Measurements from ENCODE around the gene IL4R.
"Not testable (repeated sequence)": the region's sequence is repeated elsewhere in the genome, so short reads cannot be mapped to it uniquely, and the experiment has no call there.

Gene IL4R

DNA sequence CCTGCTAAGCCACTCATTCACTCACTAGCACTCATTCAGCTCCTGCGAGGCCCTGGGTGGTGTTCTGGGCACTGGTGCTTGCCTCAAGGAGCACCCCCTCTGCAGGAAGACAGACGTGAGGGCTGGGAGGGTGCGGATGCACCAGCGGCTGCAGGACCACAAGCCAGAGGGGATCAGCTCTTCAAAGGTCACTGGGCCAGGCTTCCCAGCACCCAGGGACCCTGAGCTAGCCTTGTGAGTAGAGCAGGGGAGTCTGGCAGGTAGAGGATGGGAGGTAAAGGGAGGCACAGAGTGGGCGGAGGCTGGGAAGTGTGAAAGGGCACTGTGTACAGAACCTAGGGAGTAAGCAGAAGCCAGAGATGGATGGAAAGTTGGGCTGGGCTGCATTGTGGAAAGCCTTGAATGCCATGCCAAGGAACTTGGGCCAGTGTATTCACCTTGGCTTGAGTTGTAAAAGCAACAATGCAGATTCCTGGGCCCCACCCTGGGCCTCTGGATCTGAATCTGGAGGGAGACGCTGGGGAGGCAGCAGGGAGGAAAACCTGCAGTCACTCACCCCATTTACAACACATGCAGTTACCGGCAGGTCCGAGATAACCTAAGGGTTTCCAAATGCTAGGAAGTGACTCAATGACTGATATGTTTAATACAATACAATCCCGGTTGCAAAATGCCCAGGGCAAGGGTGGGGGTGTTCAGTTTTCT lies 1.7 kb downstream of the IL4R start:
- peak; percentile 19 for DNase-seq (ENCODE audit: low read depth)

DNA sequence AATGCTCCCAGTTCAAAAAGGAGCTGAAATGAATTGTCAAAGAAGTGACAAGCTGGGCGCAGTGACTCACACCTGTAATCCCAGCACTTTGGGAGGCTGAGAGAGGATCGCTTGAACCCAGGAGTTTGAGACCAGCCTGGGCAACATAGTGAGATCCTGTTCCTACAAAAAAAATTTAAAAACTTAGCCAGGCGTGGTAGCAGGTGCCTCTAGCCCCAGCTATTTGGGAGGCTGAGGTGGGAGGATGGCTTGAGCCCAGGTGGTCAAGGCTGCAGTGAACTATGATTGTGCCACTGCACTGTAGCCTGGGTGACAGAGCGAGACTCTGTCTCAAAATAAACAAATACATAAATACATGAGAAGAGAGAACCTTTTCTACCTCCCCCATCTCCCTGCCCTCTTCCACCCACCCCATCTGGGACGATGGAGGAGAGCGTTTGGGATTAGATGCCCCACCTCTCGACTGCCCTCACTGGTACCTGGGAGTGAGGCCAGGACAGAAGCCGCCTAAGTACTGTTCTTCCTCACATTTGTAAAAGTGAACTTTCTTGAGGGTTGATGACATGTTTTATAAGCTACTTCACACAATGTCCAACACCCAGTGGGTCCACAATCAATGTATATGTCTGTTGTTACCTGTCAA lies 2.4 kb downstream of the IL4R start:
- DNase-seq (ENCODE audit: low read depth) = no peak

DNA sequence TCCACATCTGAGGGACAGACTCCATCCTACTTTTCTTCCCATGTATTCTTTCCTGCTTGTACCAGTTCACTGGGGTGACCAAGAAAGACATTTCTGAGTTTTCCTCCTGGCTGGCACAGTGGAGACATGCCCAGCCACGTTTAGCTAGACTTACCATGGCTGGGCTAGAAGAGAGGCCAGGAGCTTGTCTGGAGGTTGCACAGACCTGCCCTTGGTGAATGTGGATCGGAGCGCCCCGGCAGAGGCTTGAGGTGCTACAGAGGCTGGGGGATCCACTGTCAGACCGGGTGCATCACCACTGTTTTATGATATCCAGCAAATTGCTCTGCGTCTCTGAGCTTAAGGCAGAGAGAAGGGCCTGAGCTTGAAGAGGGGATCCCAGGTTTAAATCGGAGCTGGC lies 3.5 kb downstream of the IL4R start:
- no peak for DNase-seq (ENCODE audit: low read depth)

DNA sequence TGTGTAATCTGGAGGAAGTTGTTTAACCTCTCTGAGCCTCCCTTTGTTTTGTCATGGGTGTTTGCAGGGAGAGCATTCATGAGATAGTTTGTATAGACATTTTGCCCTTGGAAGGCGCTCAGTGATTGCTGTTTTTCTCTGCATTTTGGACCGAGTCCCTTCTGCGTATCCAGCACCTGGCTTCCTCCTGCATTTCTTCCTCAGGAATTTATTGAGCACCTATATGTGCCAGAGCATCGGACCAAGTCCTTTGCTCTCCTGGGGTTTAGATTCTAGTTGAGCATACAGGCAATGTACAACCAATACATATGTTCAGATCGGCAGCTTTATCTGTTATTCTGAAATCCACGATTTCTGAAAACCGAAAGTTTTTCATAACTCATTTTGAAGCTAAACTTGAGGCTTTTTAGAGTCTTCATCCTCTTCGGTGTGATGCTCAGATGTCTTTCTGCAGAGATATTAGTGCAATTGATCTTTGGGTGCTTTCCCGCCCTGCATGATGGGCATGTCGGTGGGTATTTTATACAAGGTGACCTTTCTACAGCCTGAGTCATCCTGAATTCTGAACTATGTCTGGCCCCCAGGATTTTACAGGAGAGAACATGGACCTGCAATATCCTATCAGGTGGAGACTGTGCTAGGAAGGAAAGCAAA lies 4.1 kb downstream of the IL4R start:
- DNase-seq (ENCODE audit: low read depth) = peak; percentile 20

DNA sequence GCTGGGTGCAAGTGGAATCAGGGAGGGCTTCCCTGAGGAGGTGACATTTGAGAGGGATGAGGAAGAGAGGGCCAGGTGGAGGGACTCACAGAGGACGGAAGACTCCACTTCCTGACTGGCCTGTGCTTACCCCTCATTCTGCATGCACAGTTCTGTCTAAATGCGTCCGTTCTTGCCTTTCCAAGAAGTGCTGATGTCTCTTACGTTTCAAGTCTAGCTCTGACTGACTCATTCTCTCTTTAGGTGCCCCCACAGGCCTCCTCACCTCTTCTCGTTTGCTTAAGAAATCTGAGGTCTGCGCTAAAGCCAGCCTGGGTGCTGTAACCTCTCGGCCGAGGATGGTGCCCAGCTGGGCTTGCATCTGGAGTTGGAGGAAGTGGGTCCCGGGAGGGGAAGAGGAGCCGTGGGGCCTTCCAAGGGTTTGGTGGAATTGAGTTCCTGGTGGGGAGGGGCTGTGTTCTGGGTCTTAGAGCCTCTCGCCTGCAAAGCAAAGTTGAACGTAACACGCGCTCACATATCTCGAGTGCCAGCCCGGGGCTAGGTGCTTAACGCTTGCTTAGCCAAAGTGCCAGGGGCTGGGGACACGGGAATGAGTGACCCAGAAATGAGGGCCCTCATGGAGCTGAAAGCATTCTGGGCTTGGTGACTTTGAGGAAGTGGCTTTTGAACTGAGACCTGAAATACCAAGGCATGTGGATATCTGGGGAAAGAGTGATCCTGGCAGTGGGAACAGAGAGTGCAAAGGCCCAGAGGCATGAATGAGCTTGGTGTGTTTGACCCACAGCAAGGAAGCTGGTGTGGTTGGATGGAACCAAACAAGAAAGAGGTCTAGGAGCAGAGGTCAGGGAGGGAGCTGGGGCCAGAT lies 4.8 kb downstream of the IL4R start:
- DNase-seq (ENCODE audit: low read depth) = peak; percentile 24

DNA sequence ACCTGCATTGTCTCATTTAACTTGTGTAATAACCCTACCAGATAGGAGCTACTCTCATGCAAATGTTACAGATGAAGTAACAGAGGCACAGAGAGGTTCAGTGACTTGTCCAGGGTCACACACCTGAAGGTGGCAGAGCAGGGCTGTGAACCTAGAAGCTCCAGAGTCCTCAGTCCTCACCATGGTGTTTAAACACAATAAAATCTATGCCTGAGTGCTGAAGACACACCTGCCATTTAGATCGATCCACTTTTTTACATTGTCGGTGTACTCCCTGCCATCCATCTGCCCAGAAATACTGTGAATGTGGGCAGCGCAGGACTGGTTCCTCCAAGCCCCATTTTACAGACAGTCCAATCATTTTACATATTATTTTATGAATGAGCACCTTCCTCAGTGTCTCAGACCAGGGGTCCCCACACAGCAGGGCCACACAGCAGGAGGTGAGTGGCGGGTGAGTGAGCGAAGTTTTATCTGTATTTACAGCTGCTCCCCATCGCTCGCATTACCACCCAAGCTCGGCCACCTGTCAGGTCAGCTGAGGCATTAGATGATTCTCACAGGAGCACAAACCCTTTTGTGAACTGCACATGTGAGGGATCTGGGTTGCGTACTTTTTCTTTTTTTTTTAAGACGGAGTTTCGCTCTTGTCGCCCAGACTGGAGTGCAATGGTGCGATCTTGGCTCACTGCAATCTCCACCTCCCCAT lies 5.6 kb downstream of the IL4R start:
- no peak for DNase-seq (ENCODE audit: low read depth)

DNA sequence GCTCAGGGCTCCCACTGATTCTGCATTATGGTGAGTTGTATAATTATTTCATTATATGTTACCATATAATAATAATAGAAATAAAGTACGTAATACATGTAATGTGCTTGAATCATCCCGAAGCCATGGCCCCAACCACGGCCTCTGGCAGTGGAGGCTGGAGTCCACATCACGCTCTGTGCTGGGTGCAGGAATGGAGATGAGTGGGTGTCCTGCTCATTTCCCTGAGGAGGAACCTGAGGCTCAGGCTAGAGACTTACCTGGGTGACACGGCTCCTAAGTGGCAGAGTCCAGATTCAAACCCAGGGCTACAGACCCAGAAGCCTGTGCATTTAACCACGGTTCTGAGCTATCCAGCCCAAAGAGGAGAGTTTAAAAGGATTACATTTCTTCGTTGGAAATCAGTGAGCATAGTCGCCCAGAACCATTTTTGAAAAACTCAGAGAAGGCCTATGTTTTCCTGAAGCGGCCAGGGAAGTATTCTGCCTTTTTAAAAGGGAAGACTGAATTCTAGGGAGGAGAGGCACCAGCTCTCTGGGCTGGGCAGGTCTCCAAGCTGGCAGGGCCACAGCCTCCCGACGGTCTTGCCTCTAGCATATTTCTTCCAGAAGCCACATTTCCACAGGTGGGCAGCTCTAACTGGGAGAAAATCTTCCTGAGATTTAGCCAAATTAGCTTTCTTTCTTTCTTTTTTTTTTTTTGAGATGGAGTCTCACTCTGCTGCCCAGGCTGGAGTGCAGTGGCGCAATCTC lies 6.7 kb downstream of the IL4R start:
- DNase-seq (ENCODE audit: low read depth) = no peak

DNA sequence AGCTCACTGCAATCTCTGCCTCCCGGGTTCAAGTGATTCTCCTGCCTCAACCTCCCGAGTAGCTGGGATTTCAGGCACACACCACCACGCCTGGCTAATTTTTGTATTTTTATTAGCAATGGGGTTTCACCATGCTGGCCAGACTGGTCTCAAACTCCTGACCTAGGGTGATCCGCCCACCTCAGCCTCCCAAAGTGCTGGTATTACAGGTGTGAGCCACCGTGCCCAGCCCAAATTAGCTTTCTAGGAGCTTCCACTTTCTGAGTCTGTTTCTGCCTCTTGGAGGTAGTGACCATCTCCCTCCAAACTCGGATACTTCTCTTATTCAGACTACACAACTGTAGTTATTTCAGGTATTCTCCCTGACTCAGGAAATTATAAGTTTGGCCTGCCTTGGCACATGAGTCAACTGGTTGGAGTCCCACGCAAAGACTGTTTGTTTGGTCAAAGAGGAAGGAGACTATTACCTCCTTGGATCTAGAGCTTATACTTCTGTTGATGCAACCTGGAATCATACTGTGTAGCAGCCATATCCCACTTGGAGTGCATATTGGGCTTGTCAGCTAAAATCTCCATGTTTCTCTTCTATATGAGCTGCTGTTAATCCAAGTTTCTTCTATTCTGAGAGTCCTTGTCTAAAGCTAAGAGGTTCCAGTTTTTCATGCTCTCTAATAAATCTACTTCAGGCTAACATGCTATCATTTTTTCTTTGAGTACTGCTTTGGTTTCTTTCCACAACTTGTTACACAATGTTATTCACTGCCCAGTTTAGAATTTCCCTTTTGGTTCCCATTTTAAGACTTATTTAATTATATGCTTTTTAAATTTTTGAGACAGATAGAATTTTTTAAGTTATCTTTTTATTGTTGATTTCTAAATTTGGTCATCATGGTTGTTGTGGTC lies 7.5 kb downstream of the IL4R start:
- no peak for DNase-seq (ENCODE audit: low read depth)

DNA sequence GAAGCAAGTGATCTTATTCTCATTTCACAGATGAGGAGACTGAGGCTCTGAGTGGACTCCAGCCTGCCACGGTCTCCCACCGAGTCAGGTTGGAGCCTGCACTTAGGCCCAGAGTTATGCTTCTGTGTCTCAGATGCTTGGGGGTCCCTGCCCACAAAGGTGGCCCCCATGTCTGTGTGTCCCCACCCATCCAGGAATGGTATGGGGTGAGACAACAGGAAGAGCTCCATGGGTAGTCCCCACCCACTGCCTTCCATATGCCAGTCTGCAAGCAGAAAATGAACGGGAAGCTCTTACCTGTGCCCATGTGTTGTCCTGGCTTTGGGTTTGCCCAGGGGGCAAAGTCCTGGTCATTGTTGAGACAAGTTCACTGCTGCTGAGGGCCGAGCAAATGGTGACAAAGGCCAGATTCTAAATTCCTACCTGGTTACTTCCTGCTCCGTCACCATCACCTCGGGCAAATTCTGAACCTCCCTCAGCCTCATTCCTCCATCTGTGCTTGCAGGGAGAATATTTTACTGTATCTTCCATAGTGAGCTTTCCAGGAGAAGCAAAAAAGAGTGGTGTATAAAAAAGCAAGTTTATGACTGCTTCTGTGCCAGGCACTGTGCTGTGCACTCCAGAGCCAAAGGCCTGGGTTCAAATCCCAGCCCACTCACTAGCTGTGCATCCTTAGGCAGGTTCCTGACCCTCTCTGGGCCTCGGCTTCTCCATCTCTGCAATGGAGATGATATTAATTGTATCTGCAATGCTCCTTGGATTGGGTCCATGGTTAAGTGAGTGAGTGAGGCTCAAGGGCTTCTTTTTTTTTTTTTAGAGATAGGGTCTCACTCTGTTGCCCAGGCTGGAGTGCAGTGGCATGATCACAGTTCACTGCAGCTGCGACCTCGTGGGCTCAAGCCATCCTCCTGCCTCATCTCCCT lies 9.3 kb downstream of the IL4R start:
- no peak for DNase-seq (ENCODE audit: low read depth)

DNA sequence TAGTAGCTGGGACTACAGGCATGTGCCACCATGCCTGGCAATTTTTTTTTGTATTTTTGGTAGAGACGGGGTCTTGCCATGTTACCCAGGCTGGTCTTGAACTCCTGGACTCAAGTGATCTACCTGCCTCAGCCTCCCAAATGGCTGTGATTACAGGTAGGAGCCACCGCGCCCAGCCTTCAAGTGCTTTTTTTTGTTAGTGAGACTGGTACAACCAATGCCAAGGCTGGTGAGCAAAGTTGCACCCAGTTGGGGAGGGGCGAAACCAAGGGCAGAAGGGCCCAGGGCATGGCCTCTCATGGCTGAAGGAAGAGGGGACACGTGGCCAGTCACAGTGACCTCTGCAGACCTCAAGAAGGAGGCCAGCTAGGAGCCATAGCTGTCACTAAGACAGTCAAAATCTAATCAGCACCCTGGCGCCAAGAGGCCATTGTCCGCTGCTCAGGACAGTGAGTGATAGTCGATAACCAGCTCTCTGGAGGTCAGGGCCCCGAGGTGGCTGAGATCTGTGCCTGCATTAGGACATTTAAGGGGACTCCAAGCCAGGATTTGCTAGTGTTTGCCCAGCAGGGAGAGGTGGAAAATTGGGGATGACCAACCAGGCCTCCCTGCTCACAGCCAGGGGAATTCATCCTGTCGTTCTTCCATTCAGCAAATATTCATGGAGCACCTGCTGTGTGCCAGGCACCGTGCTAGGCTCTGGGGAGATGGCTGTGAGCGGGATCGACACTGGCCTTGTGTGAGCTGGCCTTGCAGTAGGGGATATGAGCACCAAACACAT lies 10.2 kb downstream of the IL4R start:
- DNase-seq (ENCODE audit: low read depth) = no peak

DNA sequence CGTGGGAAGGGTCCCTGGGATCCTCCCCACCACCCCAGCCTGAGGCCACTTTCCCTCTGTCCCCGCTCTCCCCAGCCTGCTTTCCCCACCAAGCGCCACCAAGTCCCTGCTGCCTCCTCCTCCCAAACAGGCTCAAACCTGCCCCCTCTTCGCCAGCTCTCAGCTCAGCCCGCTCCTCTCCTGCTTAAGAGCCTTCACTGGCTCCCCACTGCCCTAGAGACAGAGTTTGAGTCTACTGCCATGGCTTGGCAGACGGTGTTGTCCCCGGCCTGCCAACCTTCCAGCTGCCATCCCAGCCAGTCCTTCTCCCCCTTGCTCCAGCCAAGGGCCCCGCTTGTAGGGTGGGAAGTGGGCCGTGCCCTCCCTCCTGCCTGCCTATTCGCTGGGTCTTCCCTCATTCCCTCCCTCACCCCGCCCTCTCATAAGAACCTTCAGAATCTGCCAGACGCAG lies 11.1 kb downstream of the IL4R start:
- no peak for DNase-seq (ENCODE audit: low read depth)

DNA sequence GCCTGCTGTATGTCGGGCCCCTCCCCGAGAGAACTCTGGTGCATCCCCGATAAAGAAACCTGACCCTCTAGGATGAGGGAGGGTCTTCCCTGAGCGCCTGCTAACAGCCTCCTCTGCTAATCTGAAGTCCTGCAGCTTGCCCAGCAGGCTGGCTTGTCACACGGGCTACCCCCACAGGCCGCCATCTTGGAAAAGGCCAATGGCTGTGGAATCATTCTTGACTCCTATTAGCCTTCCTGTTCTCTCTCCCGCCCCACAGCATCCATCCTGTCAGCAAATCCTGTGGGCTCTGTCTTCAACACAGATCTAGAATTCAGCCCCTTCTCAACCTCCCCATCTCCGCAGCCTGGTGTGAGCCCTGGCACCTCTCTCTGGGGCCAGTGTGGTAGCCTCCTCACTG lies 12.0 kb downstream of the IL4R start:
- no peak for DNase-seq (ENCODE audit: low read depth)

DNA sequence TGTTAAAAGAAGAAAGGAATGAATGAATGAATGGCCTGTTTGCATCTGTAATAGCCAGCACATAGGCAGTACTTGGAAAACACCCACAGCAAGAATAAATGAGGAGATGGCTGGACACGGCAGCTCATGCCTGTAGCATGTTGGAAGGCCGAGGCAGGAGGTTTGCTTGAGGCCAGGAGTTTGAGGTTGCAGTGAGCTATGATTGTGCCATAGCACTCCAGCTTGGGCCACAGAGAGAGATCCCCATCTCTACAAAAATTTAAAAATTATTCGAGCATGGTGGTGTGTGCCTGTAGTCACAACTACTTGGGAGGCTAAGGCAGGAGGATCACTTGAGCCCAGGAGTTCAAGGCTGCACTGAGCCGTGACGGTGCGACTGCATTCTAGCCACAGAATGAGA lies 12.5 kb downstream of the IL4R start:
- DNase-seq (ENCODE audit: low read depth) = no peak

DNA sequence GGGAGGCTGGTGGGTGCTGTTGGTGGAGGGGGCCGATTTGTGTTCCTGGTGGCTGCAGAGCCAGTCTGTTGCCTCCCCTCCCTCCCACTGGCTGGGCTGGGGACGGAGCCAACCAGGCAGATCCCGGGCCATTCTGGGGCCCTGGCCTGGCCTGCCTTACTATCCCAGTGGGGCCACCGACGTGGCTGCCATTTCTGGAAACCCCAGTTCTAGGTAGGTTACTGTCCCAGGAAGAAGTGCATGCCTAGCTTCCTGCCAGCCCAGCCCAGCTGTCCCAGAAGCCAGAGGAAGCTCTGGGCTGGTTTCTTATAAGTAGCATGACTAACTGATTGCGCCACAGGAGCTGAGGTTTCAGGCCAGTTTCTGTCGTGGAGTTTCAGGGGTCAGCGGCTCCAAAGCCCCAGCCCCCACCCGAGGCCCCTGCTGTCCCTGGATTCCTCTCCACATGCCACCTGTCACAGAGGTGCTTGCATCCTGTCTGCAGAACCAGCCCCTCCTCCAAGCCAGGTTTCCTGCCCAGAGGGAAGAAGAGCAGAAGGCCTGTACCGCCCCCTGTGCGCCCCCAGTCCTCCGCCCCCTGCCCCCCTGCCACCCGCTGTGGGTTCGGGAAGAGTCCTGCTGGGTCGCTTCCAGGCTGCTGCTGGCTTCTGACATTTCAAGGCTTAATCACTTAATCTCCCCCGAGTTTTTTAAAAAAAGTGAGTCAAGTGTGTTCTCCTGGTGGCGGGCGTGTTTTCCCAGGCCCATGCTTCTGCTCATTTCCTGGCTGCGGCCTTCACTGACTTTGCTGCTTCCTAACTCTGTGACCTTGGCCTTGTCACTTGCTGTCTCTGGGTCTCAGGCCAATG lies 13.2 kb downstream of the IL4R start:
- DNase-seq (ENCODE audit: low read depth) = peak; percentile 7

DNA sequence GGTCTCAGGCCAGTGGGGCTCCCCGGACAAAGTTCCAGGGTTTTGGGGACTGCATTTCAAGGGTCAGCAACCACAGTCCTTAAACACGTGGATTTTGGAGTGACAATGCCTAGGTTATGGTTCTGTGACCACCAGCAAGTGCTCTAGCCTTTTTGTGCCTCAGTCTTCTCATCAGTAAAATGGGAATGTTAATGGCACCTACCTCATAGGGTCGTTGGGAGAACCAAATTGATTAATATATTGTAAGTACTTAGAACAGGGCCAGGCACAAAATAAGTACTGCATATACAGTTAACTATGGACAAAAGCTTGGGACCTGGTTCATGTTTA lies 13.8 kb downstream of the IL4R start:
- DNase-seq (ENCODE audit: low read depth) = no peak

DNA sequence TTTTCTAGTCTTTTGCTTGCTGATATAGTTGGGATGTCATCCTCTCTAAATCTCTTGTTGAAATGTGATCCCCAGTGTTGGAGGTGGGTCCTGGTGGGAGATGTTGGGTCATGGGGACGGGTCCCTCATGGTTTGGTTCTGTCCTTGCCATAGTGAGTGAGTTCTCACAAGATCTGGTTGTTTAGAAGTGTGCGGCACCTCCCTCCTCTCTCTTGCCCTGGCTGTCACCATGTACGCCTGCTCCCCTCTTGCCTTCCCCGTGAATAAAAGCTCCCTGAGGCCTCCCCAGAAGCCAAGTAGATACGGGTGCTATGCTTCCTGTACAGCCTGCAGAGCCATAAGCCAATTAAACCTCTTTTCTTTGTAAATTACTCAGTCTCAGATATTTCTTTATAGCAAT lies 15.2 kb downstream of the IL4R start:
- DNase-seq (ENCODE audit: low read depth) = no peak

DNA sequence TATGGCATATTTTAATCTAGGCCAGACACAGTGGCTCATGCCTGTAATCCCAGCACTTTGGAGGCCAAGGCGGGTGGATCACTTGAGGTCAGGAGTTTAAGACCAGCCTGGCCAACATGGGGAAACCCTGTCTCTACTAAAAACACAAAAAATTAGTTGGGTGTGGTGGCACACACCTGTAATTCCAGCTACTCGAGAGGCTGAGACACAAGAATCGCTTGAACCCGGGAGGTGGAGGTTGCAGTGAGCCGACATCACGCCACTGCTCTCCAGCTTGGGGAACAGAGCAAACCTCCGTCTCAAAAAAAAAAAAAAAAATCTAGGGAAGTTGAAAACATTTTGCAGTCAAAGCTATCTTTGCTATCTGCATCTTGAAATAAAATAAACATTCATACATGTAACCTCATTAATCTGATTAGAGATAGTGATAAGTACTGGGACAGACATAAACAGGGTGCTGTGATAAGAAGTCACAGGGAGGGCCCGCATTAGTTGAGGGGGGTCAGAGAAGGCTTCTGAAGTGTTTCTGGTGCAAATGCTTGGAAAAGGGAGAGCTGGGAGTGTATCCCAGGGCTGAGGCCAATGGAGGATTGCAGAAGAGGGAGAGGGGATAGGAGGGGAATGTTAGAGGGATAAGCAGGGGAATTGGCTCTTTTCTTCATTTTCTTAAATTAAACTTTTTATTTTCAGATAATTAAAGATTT lies 15.8 kb downstream of the IL4R start:
- not testable (repeated sequence) for DNase-seq (ENCODE audit: low read depth)

Measured in activated T-helper 9 cell treated with anti-CD3 and anti-CD28 coated beads, Interleukin-2, amount 50 U/mL, for 16 hours (primary cell).